Measurements from ENCODE around the gene FRMD3.

- TF ChIP-seq, protein P1, sequence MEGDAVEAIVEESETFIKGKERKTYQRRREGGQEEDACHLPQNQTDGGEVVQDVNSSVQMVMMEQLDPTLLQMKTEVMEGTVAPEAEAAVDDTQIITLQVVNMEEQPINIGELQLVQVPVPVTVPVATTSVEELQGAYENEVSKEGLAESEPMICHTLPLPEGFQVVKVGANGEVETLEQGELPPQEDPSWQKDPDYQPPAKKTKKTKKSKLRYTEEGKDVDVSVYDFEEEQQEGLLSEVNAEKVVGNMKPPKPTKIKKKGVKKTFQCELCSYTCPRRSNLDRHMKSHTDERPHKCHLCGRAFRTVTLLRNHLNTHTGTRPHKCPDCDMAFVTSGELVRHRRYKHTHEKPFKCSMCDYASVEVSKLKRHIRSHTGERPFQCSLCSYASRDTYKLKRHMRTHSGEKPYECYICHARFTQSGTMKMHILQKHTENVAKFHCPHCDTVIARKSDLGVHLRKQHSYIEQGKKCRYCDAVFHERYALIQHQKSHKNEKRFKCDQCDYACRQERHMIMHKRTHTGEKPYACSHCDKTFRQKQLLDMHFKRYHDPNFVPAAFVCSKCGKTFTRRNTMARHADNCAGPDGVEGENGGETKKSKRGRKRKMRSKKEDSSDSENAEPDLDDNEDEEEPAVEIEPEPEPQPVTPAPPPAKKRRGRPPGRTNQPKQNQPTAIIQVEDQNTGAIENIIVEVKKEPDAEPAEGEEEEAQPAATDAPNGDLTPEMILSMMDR (IDR thresholded peaks at IDR 0.05), result no peak
- TF ChIP-seq POLR2A (IDR thresholded peaks at IDR 0.05), result no peak
Observed at GRCh38 chr9:83503866-83504265, 34.3 kb downstream of the FRMD3 start.

Data from lower leg skin (tissue), 3 donors.